Stimulated activated CD8-positive, alpha-beta memory T cell treated with anti-CD3 and anti-CD28 coated beads, Interleukin-4, amount 100 ng/mL, for 48 hours (primary cell): Measurements from ENCODE around the gene ACTR5.
A peak's percentile ranks its signal among the peaks of the same experiment; 100 is the strongest.

Source experiments
- DNase-seq: peaks from one replicate; pipeline ENCODE4 v3.0.0-alpha.2; 2020

ACTR5 gene

GRCh38 chr20:38729767-38730166, 18.5 kb upstream of the ACTR5 start:
- peak; percentile 29 for DNase-seq

- peak; percentile 26 for DNase-seq
These were observed 17.9 kb upstream of the ACTR5 start for GRCh38 chr20:38730167-38730988.

- peak; percentile 94 for DNase-seq
These were observed 17.1 kb upstream of the ACTR5 start for GRCh38 chr20:38730989-38731737.

- no peak for DNase-seq
These were observed 16.5 kb upstream of the ACTR5 start for GRCh38 chr20:38731738-38732113.

- no peak for DNase-seq
These were observed 15.3 kb upstream of the ACTR5 start for GRCh38 chr20:38732981-38733380.

GRCh38 chr20:38735172-38735571, 13.1 kb upstream of the ACTR5 start:
- no peak for DNase-seq

- no peak for DNase-seq
These were observed 10.4 kb upstream of the ACTR5 start for GRCh38 chr20:38737887-38738286.

GRCh38 chr20:38745757-38746156, 2.5 kb upstream of the ACTR5 start:
- DNase-seq: no peak

GRCh38 chr20:38747495-38748096, 664 bp upstream of the ACTR5 start:
- DNase-seq: no peak

GRCh38 chr20:38748861-38749149, 545 bp downstream of the ACTR5 start:
- DNase-seq: peak; percentile 72

- DNase-seq: no peak
These were observed 3.2 kb downstream of the ACTR5 start for GRCh38 chr20:38751360-38751976.

GRCh38 chr20:38752029-38752428, 3.8 kb downstream of the ACTR5 start:
- no peak for DNase-seq

- DNase-seq: no peak
These were observed 6.7 kb downstream of the ACTR5 start for GRCh38 chr20:38754924-38755323.

- no peak for DNase-seq
These were observed 7.2 kb downstream of the ACTR5 start for GRCh38 chr20:38755324-38755910.

- DNase-seq: no peak
These were observed 9.0 kb downstream of the ACTR5 start for GRCh38 chr20:38757145-38757775.

- DNase-seq: no peak
These were observed 10.8 kb downstream of the ACTR5 start for GRCh38 chr20:38759106-38759505.

- DNase-seq: no peak
These were observed 12.7 kb downstream of the ACTR5 start for GRCh38 chr20:38760978-38761377.

- DNase-seq: no peak
These were observed 13.9 kb downstream of the ACTR5 start for GRCh38 chr20:38762174-38762573.

GRCh38 chr20:38763616-38764015, 15.4 kb downstream of the ACTR5 start:
- no peak for DNase-seq

GRCh38 chr20:38764567-38765318, 16.5 kb downstream of the ACTR5 start:
- DNase-seq: peak; percentile 71

GRCh38 chr20:38766071-38766470, 17.8 kb downstream of the ACTR5 start:
- DNase-seq: no peak
